Tibial nerve (tissue), 4 donors: ENCODE data around the gene CYTH3. TPM values are rescaled to one million over a fixed set of nuclear protein-coding genes. Genes with fewer than 3 reads are reported as not detected.

Experiments
- DNase-seq, 2 donors: peaks; one replicate each; pipeline ENCODE4 v3.0.0-alpha.2; 2019; ENCODE audit warnings: low spot score in 2 of 2
- H3K27ac ChIP-seq, 4 donors: fragments of 200-600 bp; sonication (generic) in 3 of 4; one replicate each; pipeline ENCODE4 v1.5.1; 2017 to 2019; ENCODE audit warnings: mild to moderate bottlenecking in 1 of 4
- H3K27me3 ChIP-seq, 2 donors: fragments of 200-600 bp; sonication (generic) in 1 of 2; one replicate each; pipeline versions ENCODE4 v1.5.1 to v1.6.0; 2017 to 2019
- H3K36me3 ChIP-seq, 3 donors: fragments of 200-600 bp; sonication (generic); one replicate each; pipeline ENCODE4 v1.5.1; 2018 to 2019
- H3K4me1 ChIP-seq, 4 donors: fragments of 200-600 bp; sonication (generic) in 3 of 4; one replicate each; pipeline ENCODE4 v1.5.1; 2017 to 2019
- H3K4me3 ChIP-seq, 4 donors: fragments of 200-600 bp; sonication (generic) in 3 of 4; one replicate each; pipeline ENCODE4 v1.5.1; 2017 to 2019; ENCODE audit warnings: mild to moderate bottlenecking in 1 of 4, moderate library complexity in 1 of 4
- H3K9me3 ChIP-seq, 4 donors: fragments of 200-600 bp; sonication (generic) in 3 of 4; one replicate each; pipeline ENCODE4 v1.5.1; 2017 to 2019
- EP300 ChIP-seq, 2 donors: sonication (generic); formaldehyde crosslinking; IDR thresholded peaks; one replicate each; pipeline ENCODE4 v1.6.1; 2017; ENCODE audit warnings: antibody characterized with exemption in 2 of 2, mild to moderate bottlenecking in 1 of 2
- POLR2A ChIP-seq, 2 donors: fragments of 450-650 bp; IDR thresholded peaks; one replicate each; pipeline ENCODE4 v1.6.1; 2017; ENCODE audit warnings: antibody characterized with exemption in 2 of 2, mild to moderate bottlenecking in 2 of 2, moderate library complexity in 2 of 2
- WGBS, 2 donors: methylation state at CpG; one replicate each; pipeline ENCODE4 v1.1.5; 2018; 5-methylcytosine and 5-hydroxymethylcytosine counted together
- total RNA-seq, 4 donors: library from RNA; depleted of rRNA; stranded (reverse); fragments of >200 nt; gene quantifications; one replicate each; pipeline ENCODE4 v1.1.0, GENCODE V29; 2016
- TF ChIP-seq, protein P1 (sequence below), 5 experiments: fragments of 200-600 bp in 3 of 5; fragments of 450-650 bp in 2 of 5; sonication (generic) in 3 of 5; IDR thresholded peaks; one replicate each; pipeline ENCODE4 v1.5.1; 2016 to 2019; ENCODE audit warnings: antibody characterized with exemption in 5 of 5, mild to moderate bottlenecking in 3 of 5, moderate library complexity in 2 of 5

CYTH3 gene
- total RNA-seq, 4 donors from 2014 or later: 49.2 to 61.2 (median 53.2) TPM

DNA sequence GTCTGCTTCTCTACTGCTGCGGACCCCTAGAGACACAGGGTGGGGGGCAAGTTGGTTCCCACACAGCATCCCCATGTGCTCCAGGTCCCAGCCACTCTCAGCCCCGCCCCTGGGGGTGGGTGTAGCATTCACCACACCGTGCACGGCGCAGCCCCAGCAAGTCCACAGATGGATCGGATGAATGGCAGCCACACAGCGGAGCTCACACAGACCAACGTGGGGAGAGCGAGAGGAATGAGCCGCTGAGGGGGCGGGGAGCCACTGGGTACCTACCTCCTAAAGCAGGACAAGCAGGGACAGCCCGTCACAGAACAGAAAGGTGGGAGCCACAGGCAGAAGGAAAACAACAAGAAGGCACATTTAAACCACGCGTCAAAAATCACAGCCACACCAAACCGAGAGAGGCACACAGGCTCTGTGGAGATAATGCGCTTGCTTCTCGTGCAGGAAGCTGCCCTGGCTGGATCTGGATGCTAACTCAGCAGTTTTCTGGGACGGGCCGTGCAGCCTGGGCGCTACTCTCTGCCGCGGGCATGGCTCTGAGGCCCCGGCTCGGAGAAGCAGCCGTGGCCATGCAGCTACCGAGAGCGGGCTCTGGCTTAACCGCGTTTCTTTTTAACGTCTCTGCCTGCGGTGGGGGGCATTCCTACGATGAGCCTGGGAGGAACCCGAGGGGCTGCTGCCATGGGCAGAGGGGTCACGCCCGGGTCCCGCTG is 102.5 kb downstream of the CYTH3 start:
- peaks cover 0 to 84% (median 5%) of the 10 kb centered on the region in 3 donors for H3K36me3 ChIP-seq
- H3K4me3 ChIP-seq: no peak overlapping the region
- TF ChIP-seq POLR2A (IDR thresholded peaks at IDR 0.05) (no peak), EP300 (IDR thresholded peaks at IDR 0.05) (no peak)
- TF ChIP-seq, protein P1, sequence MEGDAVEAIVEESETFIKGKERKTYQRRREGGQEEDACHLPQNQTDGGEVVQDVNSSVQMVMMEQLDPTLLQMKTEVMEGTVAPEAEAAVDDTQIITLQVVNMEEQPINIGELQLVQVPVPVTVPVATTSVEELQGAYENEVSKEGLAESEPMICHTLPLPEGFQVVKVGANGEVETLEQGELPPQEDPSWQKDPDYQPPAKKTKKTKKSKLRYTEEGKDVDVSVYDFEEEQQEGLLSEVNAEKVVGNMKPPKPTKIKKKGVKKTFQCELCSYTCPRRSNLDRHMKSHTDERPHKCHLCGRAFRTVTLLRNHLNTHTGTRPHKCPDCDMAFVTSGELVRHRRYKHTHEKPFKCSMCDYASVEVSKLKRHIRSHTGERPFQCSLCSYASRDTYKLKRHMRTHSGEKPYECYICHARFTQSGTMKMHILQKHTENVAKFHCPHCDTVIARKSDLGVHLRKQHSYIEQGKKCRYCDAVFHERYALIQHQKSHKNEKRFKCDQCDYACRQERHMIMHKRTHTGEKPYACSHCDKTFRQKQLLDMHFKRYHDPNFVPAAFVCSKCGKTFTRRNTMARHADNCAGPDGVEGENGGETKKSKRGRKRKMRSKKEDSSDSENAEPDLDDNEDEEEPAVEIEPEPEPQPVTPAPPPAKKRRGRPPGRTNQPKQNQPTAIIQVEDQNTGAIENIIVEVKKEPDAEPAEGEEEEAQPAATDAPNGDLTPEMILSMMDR (IDR thresholded peaks at IDR 0.05): no peak
- no peak for DNase-seq
- 84 to 86% methylated on average over 36 of the region's 36 CpGs for WGBS, 2 donors
- peaks cover 0 to 20% (median 0%) of the 10 kb centered on the region in 4 donors for H3K4me1 ChIP-seq
- no peaks in the 10 kb centered on the region for H3K9me3 ChIP-seq
- H3K27me3 ChIP-seq: no peaks in the 10 kb centered on the region
- no peak overlapping the region for H3K27ac ChIP-seq

DNA sequence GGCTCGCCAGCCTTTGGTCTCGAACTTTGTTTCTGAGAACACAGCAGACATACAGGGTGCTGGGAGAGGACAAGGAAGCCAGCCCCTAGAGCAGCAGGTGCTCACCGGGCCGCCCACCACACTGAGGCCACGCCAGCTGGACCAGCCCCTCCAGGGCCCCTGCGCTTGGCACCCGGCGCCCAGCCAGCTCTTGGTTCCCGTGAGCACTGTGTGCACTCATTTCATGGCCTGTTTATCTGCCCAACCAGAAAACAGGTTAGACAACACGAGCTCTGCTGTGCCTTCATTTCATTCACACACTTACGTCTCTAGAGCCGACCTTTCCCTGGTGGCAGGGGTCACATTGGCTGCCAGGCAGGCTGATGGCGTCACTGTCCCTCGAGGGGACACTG is 104.0 kb downstream of the CYTH3 start:
- Histone ChIP-seq H3K27me3 (no peaks in the 10 kb centered on the region), H3K9me3 (no peaks in the 10 kb centered on the region), H3K36me3 (peaks cover 0 to 95% (median 11%) of the 10 kb centered on the region in 3 donors), H3K4me1 (peaks cover 0 to 20% (median 0%) of the 10 kb centered on the region in 4 donors), H3K27ac (no peak overlapping the region), H3K4me3 (no peak overlapping the region)
- TF ChIP-seq EP300 (IDR thresholded peaks at IDR 0.05): no peak
- TF ChIP-seq, protein P1 (IDR thresholded peaks at IDR 0.05): no peak
- no peak for TF ChIP-seq POLR2A (IDR thresholded peaks at IDR 0.05)
- DNase-seq: no peak
- WGBS, 2 donors: 80 to 86% methylated on average over 14 of the region's 14 CpGs

DNA sequence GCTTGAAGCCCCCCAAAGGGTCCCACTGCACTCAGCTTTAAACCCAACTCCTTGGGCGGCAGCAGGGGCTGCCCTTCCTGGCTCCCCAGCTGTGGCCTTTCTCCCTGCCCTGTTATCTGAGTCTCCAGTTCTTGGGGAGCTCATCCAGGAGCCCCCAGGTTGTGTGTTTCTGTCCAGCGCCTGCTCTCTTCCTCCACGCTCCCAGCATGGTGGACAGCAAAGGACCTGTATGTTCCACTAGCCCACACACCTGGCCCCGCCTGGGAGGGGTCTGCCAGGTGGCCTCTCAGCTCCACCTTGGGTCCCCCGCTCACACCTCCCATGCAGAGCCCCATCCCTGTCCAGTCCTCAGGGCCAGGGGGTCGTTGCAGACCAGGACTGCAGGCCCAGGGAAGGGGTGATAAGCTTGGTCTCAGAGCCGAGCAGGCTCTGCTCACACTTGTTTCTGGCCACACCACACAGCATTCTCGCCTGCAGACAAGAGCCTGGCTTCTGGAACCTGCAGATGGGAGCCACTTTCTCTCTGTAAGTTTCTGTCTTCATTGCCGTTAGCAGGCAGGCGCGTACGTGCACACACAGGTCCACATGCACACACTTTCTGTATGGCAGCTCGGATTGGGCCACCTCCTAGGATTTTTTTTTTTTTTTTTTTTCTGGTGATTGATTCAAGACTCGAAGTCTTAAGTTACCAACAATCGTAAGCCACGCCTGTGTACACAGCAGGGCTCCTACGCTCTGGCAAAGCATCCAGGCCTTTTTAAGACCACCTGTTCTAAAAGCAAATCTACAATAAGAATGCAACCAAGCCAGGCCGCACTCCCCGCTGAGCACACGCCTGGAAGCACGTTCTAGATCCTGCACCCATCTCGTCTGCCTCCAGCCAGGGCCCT is 104.6 kb downstream of the CYTH3 start:
- H3K36me3 ChIP-seq: peaks cover 0 to 95% (median 11%) of the 10 kb centered on the region in 3 donors
- TF ChIP-seq, protein P1 (IDR thresholded peaks at IDR 0.05): no peak
- TF ChIP-seq POLR2A (IDR thresholded peaks at IDR 0.05): no peak
- no peak for TF ChIP-seq EP300 (IDR thresholded peaks at IDR 0.05)
- no peaks in the 10 kb centered on the region for H3K9me3 ChIP-seq
- no peaks in the 10 kb centered on the region for H3K27me3 ChIP-seq
- H3K4me3 ChIP-seq: no peak overlapping the region
- DNase-seq: no peak
- 81 to 88% methylated on average over 22 of the region's 22 CpGs for WGBS, 2 donors
- no peak overlapping the region for H3K27ac ChIP-seq
- peaks cover 0 to 20% (median 0%) of the 10 kb centered on the region in 4 donors for H3K4me1 ChIP-seq

DNA sequence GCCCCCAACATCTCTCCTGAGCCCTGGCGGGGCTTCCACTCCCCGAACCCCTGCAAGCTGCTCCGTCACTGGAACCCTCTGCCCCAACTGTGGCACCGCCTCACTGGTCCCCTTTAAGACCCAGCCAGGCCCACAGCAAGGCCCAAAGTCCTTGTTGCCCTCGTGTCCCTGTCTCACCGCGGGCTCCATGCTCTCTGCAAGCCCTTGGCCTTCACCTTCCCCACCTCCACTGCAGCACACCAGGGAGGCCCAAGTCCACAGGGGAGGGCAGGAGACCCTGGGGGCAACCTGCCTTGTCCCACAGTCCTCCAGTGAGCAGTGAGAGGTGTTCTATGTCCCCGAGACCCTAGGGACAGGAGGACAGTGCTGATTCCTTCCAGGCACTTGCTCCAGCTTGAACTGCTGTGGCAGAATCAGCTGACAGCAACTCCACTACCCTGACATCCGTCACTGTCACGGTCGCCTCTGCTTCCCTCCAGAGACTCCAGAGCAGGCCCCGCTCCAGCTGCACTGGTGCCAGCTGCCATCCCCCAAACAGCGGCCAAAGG is 105.3 kb downstream of the CYTH3 start:
- H3K36me3 ChIP-seq: peaks cover 0 to 95% (median 11%) of the 10 kb centered on the region in 3 donors
- 75 to 78% methylated on average over 12 to 13 of the region's 13 CpGs for WGBS, 2 donors

More for the DNA sequence above, 105.3 kb downstream of the CYTH3 start:
- DNase-seq: no peak
- no peak overlapping the region for H3K4me3 ChIP-seq
- H3K4me1 ChIP-seq: peaks cover 0 to 19% (median 1%) of the 10 kb centered on the region in 4 donors
- H3K27me3 ChIP-seq: no peaks in the 10 kb centered on the region
- no peak for TF ChIP-seq POLR2A (IDR thresholded peaks at IDR 0.05)
- no peak for TF ChIP-seq EP300 (IDR thresholded peaks at IDR 0.05)
- TF ChIP-seq, protein P1 (IDR thresholded peaks at IDR 0.05): no peak
- no peak overlapping the region for H3K27ac ChIP-seq
- no peaks in the 10 kb centered on the region for H3K9me3 ChIP-seq
